Cerebellar cortex (tissue), 1 donor: ENCODE data around the gene LRP1.

Experiments
- DNase-seq: peaks from one replicate; pipeline ENCODE4 v3.0.0-alpha.2; 2015; ENCODE audit warnings: low spot score

Gene LRP1

DNA sequence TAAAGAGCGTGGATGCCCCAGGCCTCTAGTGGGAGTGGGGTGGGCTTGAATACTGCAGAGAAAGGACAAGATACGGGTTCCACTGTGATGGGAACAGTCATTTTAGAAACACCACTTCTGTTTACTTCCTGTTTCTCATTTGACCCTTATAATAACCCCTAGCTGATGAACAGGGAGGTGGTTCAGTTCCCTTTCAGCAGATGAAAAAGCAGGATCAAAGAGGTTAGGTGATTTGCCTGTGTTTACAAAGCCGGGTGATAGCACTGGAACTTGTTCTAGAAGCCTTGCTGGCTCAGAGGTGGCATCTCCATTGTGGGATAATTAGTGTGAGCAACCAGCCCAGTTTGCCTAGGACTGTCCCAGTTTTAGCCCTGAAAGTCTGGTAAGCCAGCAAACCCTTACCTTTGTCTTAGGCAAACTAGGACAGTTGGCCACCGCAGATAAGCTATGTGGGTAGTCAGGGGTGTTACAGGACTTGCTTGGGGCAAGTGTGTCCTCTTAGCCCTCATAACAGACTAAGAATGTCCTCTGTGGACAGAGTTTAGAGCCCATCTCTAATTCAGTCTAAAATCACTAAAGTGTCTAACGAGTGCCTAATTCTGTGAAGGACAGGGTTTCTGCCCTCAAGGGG is 26.6 kb downstream of the LRP1 start:
- no peak for DNase-seq

GRCh38 chr12:57156701-57157403 is 28.6 kb downstream of the LRP1 start:
- no peak for DNase-seq

- DNase-seq, result no peak
Observed at GRCh38 chr12:57157588-57158173, 29.4 kb downstream of the LRP1 start.

DNA sequence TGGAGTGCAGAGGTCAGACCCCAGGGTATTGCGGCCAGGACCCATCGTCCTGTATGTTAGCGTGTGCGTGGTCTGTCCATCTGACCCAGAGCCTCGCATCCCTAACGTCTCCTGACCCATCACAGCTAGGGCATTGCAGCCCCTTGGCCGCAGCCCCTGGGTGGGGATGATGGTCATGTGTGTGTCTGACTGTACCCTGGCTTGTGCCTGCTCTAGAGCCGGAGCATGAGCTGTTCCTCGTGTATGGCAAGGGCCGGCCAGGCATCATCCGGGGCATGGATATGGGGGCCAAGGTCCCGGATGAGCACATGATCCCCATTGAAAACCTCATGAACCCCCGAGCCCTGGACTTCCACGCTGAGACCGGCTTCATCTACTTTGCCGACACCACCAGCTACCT is 29.9 kb downstream of the LRP1 start:
- DNase-seq, result no peak

DNA sequence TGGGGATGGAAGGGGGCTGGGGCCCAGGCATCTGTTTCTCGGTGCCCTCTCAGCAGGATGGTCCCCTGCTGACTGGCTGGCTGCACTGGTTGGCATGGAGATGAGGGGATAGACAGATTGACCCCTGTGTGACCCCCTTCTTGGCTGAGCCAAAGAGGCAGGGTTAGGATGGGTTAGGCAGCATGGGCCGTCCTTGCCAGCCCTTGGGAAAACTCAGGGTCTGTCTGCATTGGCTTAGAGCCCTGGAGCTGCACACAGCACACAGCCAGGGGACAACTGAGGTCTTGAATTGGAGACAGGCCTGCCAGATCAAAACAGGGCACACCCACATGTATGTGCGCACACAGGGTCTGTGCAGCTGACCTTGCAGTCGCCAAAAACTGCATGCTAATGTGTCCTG is 30.4 kb downstream of the LRP1 start:
- no peak for DNase-seq

DNA sequence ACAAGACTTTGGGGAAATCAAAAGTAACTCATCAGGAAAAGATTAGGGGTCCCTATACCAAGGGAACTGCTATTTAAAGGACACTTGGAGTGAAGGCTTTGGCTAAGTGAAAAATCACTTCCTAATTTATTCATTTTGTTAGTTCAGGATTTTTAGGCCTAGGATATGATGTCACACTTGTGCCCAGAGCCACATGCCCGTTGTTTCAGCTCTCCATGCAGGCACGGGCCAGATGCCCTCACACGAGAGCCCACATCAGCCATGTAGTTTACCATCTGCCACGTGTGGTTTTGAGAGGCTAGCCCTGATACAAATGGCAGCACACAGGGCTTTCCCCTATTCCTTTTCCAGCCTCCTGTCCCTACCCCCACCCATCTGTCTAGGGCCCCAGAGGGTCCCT is 31.0 kb downstream of the LRP1 start:
- DNase-seq, result no peak

DNA sequence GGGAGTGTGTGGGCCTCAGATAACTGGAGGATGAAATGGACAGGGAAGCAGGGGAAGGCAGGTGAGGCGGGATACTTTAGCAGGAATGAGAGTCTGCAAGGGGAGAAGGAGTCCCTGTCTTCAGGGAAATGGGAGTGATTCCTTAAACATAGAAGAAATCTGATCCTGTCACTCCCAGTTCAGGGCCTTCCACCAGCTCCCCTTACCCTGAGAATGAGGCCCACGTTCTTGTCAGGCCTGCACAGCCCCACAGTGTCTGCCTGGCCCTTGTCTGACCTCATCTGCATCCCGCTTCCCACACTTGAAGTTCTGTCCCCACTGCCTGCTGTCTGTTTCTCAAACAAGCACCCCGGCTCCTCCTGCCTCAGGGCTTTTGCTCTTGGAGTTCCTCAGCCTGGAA is 31.8 kb downstream of the LRP1 start:
- no peak for DNase-seq

DNA sequence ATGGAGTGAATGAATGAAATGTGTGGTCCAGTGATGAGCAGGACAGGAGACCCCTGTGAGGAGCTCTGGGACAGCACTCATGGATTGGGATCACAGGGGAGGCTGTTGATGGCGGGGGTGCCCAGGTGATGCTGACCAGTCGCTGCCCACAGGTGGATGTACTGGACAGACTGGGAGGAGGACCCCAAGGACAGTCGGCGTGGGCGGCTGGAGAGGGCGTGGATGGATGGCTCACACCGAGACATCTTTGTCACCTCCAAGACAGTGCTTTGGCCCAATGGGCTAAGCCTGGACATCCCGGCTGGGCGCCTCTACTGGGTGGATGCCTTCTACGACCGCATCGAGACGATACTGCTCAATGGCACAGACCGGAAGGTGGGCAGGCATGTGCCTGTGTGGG is 32.5 kb downstream of the LRP1 start:
- no peak for DNase-seq

- no peak for DNase-seq
Observed at GRCh38 chr12:57161491-57161890, 33.2 kb downstream of the LRP1 start.

GRCh38 chr12:57162553-57163125 is 34.4 kb downstream of the LRP1 start:
- no peak for DNase-seq

DNA sequence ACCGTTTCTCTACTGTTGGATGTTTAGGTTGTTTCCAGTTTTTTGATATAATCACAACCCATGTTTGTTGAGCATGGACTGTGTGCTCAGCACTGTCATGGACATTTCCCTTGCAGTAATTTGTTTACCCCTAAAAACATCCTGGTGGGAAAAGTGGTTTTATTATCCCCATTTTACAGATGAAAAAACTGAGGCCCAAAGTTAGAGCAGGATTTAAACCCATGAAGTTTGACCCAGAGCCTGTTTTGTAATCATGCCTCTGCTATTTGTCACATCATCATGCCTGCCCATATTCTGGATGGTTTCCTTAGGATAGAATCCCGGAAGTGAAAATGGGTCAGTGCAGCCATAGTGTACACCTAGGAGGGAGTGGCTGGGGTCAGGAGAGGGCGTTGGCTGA is 36.2 kb downstream of the LRP1 start:
- no peak for DNase-seq

DNA sequence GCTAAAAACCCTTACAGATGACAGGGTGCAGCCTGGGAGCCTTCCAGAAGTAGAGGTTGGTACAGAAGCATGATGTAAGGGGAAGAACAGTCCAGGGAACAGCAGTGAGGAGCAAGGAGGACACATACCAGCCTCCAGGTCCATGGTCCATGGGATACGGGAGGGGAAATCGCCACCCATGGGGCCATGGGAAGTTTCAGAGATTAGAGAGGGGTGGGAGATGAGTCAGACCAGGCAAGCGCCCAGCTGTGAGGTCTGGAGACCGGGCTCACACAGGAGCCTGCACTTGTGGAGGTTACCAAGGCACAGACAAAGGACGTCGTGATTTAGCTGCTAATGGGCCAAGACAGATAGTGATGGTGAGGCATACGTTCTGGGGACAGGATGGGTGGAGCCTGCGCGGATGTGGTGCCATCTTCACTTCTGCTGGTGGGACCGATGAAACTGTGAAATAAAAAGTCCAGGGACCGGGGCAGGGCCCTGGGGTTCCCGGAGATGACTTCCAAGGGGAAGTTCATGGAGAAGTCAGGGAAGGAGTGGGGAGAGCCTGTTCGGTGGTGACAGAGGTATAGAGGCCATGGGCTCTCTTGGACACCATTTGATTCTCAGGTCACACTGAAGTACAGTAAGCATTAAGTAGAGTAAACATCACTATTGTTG is 36.8 kb downstream of the LRP1 start:
- no peak for DNase-seq

- no peak for DNase-seq
Observed at GRCh38 chr12:57165741-57166140, 37.5 kb downstream of the LRP1 start.

GRCh38 chr12:57166971-57167371 is 38.7 kb downstream of the LRP1 start:
- DNase-seq, result no peak

DNA sequence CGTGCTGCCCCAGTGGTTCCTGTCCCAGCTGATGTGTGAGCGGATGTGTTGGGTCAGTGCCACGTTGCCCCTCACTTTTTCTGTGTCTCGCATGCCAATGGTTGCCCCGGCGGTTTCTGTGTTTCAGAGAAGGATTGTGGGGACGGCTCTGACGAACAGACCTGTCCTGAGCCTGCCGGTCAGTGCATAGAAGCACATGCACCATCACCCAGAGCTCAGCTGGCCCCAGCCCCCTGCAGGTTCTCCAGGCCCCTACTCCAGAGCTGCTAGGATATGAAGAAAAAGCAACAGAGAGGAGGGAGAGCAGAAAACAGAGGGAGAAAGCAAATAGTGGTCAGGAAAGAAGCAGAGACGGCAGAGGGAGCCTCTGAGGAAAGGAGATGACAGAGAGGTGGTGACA is 39.8 kb downstream of the LRP1 start:
- no peak for DNase-seq

- no peak for DNase-seq
Observed at GRCh38 chr12:57169046-57169795, 40.9 kb downstream of the LRP1 start.

DNA sequence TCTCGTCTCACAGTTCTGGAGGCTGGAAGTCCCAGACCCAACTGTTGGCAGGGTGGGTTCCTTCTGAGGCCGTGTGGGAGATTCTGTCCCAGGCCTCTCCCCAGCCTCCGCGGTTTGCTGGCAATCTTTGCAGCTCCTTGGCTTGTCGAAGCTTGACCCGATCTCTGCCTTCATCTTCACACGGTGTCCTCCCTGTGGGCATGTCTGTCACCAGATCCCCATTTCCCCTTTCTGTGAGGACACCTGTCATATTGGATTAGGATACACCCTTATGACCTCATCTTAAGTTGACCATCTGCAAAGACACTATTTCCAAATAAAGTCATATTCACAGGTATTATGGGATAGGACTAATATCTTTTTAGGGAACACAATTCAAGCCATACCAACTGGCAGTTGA is 41.7 kb downstream of the LRP1 start:
- no peak for DNase-seq

GRCh38 chr12:57170408-57170807 is 42.1 kb downstream of the LRP1 start:
- DNase-seq, result no peak

GRCh38 chr12:57170927-57171326 is 42.6 kb downstream of the LRP1 start:
- no peak for DNase-seq

DNA sequence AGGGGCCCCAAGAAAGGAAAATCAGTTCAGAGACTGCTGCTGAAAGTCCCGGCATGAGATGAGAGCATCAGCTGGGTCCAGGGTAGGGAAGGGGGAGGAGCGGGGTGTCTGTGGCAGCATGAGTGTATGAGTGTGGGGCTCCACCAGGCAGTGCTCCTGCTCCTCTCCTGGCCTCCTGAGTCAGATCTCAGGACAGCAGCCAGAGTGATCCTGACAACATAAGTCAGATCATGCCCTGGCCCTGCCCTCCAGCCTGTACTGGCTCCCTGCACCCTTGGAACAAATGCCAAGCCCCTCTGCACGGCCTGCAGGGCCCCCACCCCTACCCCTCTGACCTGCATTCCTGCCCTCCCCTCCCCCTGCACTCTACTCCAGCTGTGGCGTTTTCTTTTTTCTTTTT is 43.4 kb downstream of the LRP1 start:
- DNase-seq, result no peak

DNA sequence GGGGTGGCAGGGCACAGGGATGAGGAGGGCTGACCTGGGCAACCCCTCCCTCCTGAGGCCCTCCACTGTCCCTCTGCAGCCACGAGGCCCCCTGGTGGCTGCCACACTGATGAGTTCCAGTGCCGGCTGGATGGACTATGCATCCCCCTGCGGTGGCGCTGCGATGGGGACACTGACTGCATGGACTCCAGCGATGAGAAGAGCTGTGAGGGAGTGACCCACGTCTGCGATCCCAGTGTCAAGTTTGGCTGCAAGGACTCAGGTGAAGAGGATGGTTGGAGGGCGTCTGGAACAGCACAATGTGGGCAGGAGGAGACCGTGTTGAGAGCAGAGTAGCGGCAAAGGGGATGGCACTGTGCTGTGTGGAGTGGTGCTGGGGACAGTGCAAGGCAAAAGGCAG is 44.8 kb downstream of the LRP1 start:
- no peak for DNase-seq

DNA sequence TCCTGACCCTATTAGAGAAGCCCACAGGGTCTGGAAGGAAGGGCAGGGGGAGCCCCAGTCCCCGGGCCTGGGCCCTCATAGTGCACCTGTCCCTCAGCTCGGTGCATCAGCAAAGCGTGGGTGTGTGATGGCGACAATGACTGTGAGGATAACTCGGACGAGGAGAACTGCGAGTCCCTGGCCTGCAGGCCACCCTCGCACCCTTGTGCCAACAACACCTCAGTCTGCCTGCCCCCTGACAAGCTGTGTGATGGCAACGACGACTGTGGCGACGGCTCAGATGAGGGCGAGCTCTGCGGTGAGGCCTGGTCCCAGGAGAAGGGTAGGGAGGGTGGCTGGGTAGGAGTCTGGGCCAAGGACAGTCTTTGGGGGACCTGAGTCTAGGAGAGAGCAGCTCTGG is 45.4 kb downstream of the LRP1 start:
- DNase-seq, result no peak
